HL-60 (cell line): Measurements from ENCODE around the gene FTO.

Experiments
- CTCF ChIP-seq: IDR thresholded peaks from one replicate; pipeline ENCODE4 v1.5.1; 2011; ENCODE audit warnings: low read length, control low read depth, inconsistent platforms; ENCODE audit not compliant: insufficient read depth
- REST ChIP-seq: IDR thresholded peaks from 2 replicates; pipeline ENCODE4 v1.6.1; 2012; ENCODE audit warnings: low read depth; ENCODE audit not compliant: insufficient replicate concordance
- SPI1 ChIP-seq: IDR thresholded peaks from 2 replicates; pipeline ENCODE4 v1.6.1; 2012; ENCODE audit warnings: low read depth, mild to moderate bottlenecking, borderline replicate concordance

- TF ChIP-seq REST (no peak), CTCF (no peak), SPI1 (no peak)
These were observed 145.6 kb downstream of the FTO start for GRCh38 chr16:53849585-53849984.
